Lower leg skin (tissue), 3 donors: Measurements from ENCODE around the gene DHRS7C.

Source experiments
- CTCF ChIP-seq, 3 donors: fragments of 450-650 bp; IDR thresholded peaks; one replicate each; pipeline ENCODE4 v1.5.1; 2016; ENCODE audit warnings: antibody characterized with exemption in 3 of 3, mild to moderate bottlenecking in 3 of 3, moderate library complexity in 2 of 3
- POLR2A ChIP-seq, 2 donors: fragments of 450-650 bp; IDR thresholded peaks; one replicate each; pipeline ENCODE4 v1.6.1; 2016 to 2017; ENCODE audit warnings: antibody characterized with exemption in 2 of 2, mild to moderate bottlenecking in 1 of 2, moderate library complexity in 1 of 2

GRCh38 chr17:9802697-9803096 is 11.3 kb upstream of the DHRS7C start:
- no peak for TF ChIP-seq CTCF (IDR thresholded peaks at IDR 0.05)
- TF ChIP-seq POLR2A (IDR thresholded peaks at IDR 0.05): no peak
